Stimulated activated effector memory CD8-positive, alpha-beta T cell treated with anti-CD3 and anti-CD28 coated beads, Interleukin-12 subunit alpha, Interleukin-12 subunit beta, amount 100 ng/mL, for 72 hours (primary cell): ENCODE data around the gene GGN.
"Not testable (repeated sequence)": the region's sequence is repeated elsewhere in the genome, so short reads cannot be mapped to it uniquely, and the experiment has no call there.

Experiments
- ATAC-seq: fragments of 150-1000 bp; cut with Tn5 transposase; 2 replicates; pipeline ENCODE4 v1.10.0; 2021
- DNase-seq, 2 donors: peaks; one replicate each; pipeline ENCODE4 v3.0.0; 2021 to 2022; ENCODE audit warnings: low spot score in 2 of 2
- H3K27ac Mint-ChIP-seq: one replicate; pipeline ENCODE4 v1.8.0; 2022; ENCODE audit warnings: mild to moderate bottlenecking, mixed read lengths
- H3K36me3 Mint-ChIP-seq: one replicate; pipeline ENCODE4 v1.8.0; 2022; ENCODE audit warnings: mild to moderate bottlenecking, mixed read lengths
- H3K4me1 Mint-ChIP-seq: one replicate; pipeline ENCODE4 v1.8.0; 2022; ENCODE audit warnings: mixed read lengths
- H3K4me3 Mint-ChIP-seq: one replicate; pipeline ENCODE4 v1.8.0; 2022; ENCODE audit warnings: mild to moderate bottlenecking, mixed read lengths
- H3K9me3 Mint-ChIP-seq: one replicate; pipeline ENCODE4 v1.8.0; 2022; ENCODE audit warnings: mixed read lengths

The GGN gene

GRCh38 chr19:38340927-38341326, 46.9 kb downstream of the GGN start:
- Mint-ChIP-seq H3K4me1 (peaks cover 23% of the 10 kb centered on the region), H3K9me3 (no peaks in the 10 kb centered on the region), H3K36me3 (peaks cover 20% of the 10 kb centered on the region), H3K27ac (no peak overlapping the region), H3K4me3 (no peak overlapping the region)
- ATAC-seq = no peak
- DNase-seq = no peak

- peaks cover 23% of the 10 kb centered on the region for H3K4me1 Mint-ChIP-seq
- ATAC-seq, H3K27ac Mint-ChIP-seq, H3K9me3 Mint-ChIP-seq, DNase-seq, H3K4me3 Mint-ChIP-seq: not testable (repeated sequence)
- peaks cover 23% of the 10 kb centered on the region for H3K36me3 Mint-ChIP-seq
These were observed 48.8 kb downstream of the GGN start for GRCh38 chr19:38339011-38339410.

- H3K4me3 Mint-ChIP-seq = peak overlapping the region; percentile 84
- no peak for DNase-seq
- peaks cover 23% of the 10 kb centered on the region for H3K4me1 Mint-ChIP-seq
- peaks cover 23% of the 10 kb centered on the region for H3K36me3 Mint-ChIP-seq
- peak overlapping the region; percentile 90 for H3K27ac Mint-ChIP-seq
- no peaks in the 10 kb centered on the region for H3K9me3 Mint-ChIP-seq
- ATAC-seq = no peak
These were observed 50.5 kb downstream of the GGN start for GRCh38 chr19:38337360-38337653.

GRCh38 chr19:38336638-38337359, 51.0 kb downstream of the GGN start:
- Mint-ChIP-seq H3K4me3 (peak overlapping the region; percentile 84), H3K36me3 (peaks cover 23% of the 10 kb centered on the region), H3K27ac (peak overlapping the region; percentile 90), H3K4me1 (peaks cover 23% of the 10 kb centered on the region), H3K9me3 (no peaks in the 10 kb centered on the region)
- ATAC-seq (peak; percentile 75), DNase-seq (peak; percentile 86 to 97)

GRCh38 chr19:38335949-38336637, 51.7 kb downstream of the GGN start:
- H3K4me3 Mint-ChIP-seq = peak overlapping the region; percentile 84
- peak; percentile 86 for ATAC-seq
- no peaks in the 10 kb centered on the region for H3K9me3 Mint-ChIP-seq
- H3K36me3 Mint-ChIP-seq = peaks cover 23% of the 10 kb centered on the region
- peak overlapping the region; percentile 90 for H3K27ac Mint-ChIP-seq
- peaks cover 23% of the 10 kb centered on the region for H3K4me1 Mint-ChIP-seq
- DNase-seq = peak; percentile 80 to 97
